Pancreas (tissue), 10 donors: ENCODE results near the gene LBHD2. TPM values are rescaled to one million over a fixed set of nuclear protein-coding genes. Genes with fewer than 3 reads are reported as not detected.

ENCODE experiments used
- ATAC-seq, 4 donors: fragments of 200-7000 bp; cut with Tn5 transposase; one replicate each; pipeline versions ENCODE4 v1.8.0 to v1.9.1; 2020; ENCODE audit warnings: mild to moderate bottlenecking in 4 of 4, moderate library complexity in 4 of 4
- DNase-seq, 6 donors: peaks; one replicate each; pipeline ENCODE4 v3.0.0-alpha.2; 2020
- FAIRE-seq: peaks from 2 replicates; lab custom pipeline; 2012; peaks lifted over from hg19 to GRCh38; lab: Jason Lieb, UNC
- H3K27ac ChIP-seq, 4 donors: fragments of 200-600 bp; sonication (generic); 1 replicate in 3 of 4; 2 replicates in 1 of 4; pipeline versions ENCODE4 v1.5.0 to v1.8.0; 2020
- H3K27me3 ChIP-seq, 4 donors: fragments of 200-600 bp; one replicate each; pipeline ENCODE4 v1.8.0; 2021
- H3K36me3 ChIP-seq, 3 donors: fragments of 200-600 bp; sonication (generic) in 1 of 3; one replicate each; pipeline versions ENCODE4 v1.5.0 to v1.8.0; 2020 to 2021
- H3K4me1 ChIP-seq, 3 donors: fragments of 200-600 bp; one replicate each; pipeline ENCODE4 v1.8.0; 2021
- H3K4me3 ChIP-seq, 4 donors: fragments of 200-600 bp; sonication (generic) in 2 of 4; one replicate each; pipeline versions ENCODE4 v1.5.0 to v1.8.0; 2020 to 2021
- H3K9me3 ChIP-seq, 4 donors: fragments of 200-600 bp; one replicate each; pipeline ENCODE4 v1.8.0; 2021
- WGBS, 2 donors: extraction: QIAGEN DNeasy Blood & Tissue Kit; methylation state at CpG; one replicate each; pipeline ENCODE4 v1.1.7; 2013; 5-methylcytosine and 5-hydroxymethylcytosine counted together
- intact Hi-C, 3 donors: fragments of 100-400 bp; cut with DNase I; formaldehyde crosslinking; loops; one replicate each; pipeline versions ENCODE4 v1.11.1 to v1.14.2; 2022
- polyA plus RNA-seq, 2 donors: library from polyadenylated mRNA; stranded (reverse); fragments of 200-250 nt; gene quantifications; one replicate each; pipeline ENCODE4 v1.2.3, GENCODE V29; 2013
- total RNA-seq, 6 donors: library from RNA; stranded (reverse); fragmentation: NEBNext Ultra II Directional in 4 of 6; extraction: Animal tissue kit (Norgen Biotek cat#: 25700) in 4 of 6; gene quantifications; one replicate each; pipeline versions ENCODE4 v1.2.1 to v1.2.4, GENCODE V29; 2021 to 2023
- TF ChIP-seq, protein P1 (sequence below), 4 donors: fragments of 200-600 bp; sonication (generic) in 3 of 4; IDR thresholded peaks; one replicate each; pipeline versions ENCODE4 v1.5.0 to v1.8.0; 2021; ENCODE audit warnings: antibody characterized with exemption in 4 of 4
- donor health status: healthy with polysubstance abuse.
- donor health status: DM: no; HTN: no; CAD: no; lungs with moderate emphysema.
- donor health status: DM: no; HTN: no; CAD: no.
- donor health status: control.
- donor health status: control.
- donor health status: Bipolar disorder and iron deficiency.
- donor health status: DM: yes; HTN: yes; CAD: no.
- donor health status: DM: no; HTN: no; CAD: no.
- donor health status: DM: no; HTN: no; CAD: no.
- donor health status: DM: yes; HTN: yes; CAD: no.

Gene LBHD2
- total and polyA plus RNA-seq, 8 donors = not detected

DNA sequence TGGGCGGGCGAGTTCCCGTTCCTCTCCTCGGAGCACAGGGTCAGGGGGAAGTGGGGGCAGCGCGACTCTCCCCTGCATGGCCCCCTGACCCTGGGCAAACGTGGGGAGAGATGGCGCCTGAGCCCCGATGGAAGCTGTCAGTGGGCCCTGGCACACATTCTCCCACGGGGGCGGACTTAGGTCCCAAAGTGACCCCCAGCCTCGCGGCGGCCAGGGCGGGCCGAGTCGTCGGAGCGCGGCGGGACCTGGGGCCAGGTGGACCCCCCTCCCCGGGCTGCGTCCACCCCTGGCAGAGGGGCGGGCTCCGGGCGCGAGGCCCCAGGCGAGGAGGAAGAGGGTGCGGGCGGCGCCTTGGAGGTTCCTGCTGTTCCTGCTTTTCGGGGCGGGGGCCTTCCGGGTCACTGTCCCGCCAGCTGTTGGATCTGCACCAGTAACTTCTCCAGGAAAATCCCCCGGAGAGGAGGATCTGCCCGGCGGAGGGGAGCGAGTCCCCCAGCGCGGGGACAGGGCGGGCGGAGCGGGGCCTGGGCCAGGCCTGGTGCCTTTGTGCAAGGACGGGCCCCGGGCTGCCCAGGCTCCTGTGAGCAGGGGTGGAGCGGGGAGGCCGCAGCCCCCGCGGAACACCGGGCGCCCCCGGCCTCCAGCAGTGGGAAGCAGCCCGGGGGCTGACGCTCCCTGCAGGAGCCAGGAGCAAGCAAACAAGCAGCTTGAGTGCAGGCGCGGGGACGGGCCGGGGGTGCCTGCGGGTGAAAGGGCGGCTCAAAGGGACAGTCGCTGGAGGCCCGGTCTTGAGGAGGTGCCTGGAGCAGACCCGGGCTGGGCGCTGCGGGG, 54.5 kb downstream of the LBHD2 start:
- intact Hi-C loops = no loop called here
- FAIRE-seq = no peak
- Histone ChIP-seq H3K27ac (no peak overlapping the region), H3K27me3 (no peaks in the 10 kb centered on the region), H3K36me3 (no peaks in the 10 kb centered on the region), H3K9me3 (no peaks in the 10 kb centered on the region), H3K4me3 (no peak overlapping the region), H3K4me1 (no peaks in the 10 kb centered on the region)
- DNase-seq = peak in 2 of 6 donors; percentile 59 to 69
- ATAC-seq = peak in 1 of 4 donors; percentile 14
- WGBS, 2 donors = 54 to 60% methylated on average over 65 to 66 of the region's 66 CpGs
- TF ChIP-seq, protein P1, sequence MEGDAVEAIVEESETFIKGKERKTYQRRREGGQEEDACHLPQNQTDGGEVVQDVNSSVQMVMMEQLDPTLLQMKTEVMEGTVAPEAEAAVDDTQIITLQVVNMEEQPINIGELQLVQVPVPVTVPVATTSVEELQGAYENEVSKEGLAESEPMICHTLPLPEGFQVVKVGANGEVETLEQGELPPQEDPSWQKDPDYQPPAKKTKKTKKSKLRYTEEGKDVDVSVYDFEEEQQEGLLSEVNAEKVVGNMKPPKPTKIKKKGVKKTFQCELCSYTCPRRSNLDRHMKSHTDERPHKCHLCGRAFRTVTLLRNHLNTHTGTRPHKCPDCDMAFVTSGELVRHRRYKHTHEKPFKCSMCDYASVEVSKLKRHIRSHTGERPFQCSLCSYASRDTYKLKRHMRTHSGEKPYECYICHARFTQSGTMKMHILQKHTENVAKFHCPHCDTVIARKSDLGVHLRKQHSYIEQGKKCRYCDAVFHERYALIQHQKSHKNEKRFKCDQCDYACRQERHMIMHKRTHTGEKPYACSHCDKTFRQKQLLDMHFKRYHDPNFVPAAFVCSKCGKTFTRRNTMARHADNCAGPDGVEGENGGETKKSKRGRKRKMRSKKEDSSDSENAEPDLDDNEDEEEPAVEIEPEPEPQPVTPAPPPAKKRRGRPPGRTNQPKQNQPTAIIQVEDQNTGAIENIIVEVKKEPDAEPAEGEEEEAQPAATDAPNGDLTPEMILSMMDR (IDR thresholded peaks at IDR 0.05) = no peak

DNA sequence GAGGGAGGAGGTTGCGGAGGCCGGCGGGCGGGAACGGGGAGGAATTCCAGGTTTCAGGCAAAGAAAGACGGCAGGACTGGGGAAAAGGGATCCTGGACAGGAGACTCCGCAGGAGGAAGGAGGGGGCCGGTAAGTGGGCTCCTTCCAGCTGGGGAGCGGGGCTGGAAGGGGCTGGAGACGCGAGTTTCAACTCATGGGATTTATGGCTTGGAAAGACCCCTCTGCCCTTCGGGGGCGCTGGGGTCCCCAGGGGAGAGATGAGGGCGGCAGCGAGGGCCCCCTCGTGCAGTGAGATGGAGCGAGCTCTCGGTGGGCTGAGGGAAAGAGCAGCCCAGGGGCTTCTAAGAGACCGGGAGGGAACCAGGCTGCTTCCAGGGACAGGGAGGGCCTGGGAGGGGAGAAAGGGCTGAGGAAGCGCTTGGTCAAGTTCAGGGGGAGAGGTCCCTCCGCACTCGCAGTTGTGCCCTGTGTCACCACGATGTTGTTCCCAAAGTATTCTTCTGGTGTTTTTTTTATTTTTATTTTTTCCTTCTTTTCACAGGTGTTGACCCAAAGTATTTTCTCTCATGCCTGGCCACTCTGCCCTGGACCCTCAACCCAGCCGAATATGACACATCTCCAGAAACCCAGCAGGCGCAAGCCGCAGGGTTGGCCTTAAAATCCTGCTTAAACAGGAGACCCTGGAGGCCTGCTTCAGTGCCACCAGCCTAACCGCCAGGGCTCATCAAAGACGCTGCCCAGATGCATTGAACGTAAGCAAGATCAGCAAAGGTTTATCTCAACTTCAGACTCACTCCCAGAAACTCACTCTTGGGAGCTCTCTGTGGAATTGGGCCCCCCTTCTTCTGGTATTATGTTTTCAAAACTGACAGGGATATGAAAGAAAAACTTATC, 55.4 kb downstream of the LBHD2 start:
- H3K4me3 ChIP-seq = no peak overlapping the region
- intact Hi-C loops = no loop called here
- H3K36me3 ChIP-seq = no peaks in the 10 kb centered on the region
- DNase-seq (peak in 1 of 6 donors; percentile 32), FAIRE-seq (no peak), ATAC-seq (no peak)
- no peaks in the 10 kb centered on the region for H3K9me3 ChIP-seq
- 62 to 76% methylated on average over 29 of the region's 29 CpGs for WGBS, 2 donors
- H3K4me1 ChIP-seq = no peaks in the 10 kb centered on the region
- no peak overlapping the region for H3K27ac ChIP-seq
- no peaks in the 10 kb centered on the region for H3K27me3 ChIP-seq
- TF ChIP-seq, protein P1 (IDR thresholded peaks at IDR 0.05) = no peak

Other genes starting within 250 kb of the LBHD2 start
- 1 to 10 TPM; 1.0 to 1.5 (median 1.5) TPM for gene AMN, start 161.5 kb upstream of the LBHD2 start, total RNA-seq
- gene AMN, start 161.5 kb upstream of the LBHD2 start, polyA plus RNA-seq = 1 to 10 TPM; 3.5 to 4.3 TPM
- gene CDC42BPB, start 26.7 kb upstream of the LBHD2 start, total RNA-seq = 10 to 100 TPM; 27.2 to 45.5 (median 31.0) TPM
- 10 to 100 TPM; 33.5 to 34.5 TPM for gene CDC42BPB, start 26.7 kb upstream of the LBHD2 start, polyA plus RNA-seq
- 1 to 10 TPM in 4 of 6 donors, under 1 TPM in 2; 0.63 to 6.2 (median 1.3) TPM for gene EXOC3L4, start 10.5 kb downstream of the LBHD2 start, total RNA-seq
- gene EXOC3L4, start 10.5 kb downstream of the LBHD2 start, polyA plus RNA-seq = 1 to 10 TPM; 5.0 to 8.9 TPM
- gene TNFAIP2, start 39.3 kb downstream of the LBHD2 start, total RNA-seq = 100 to 1,000 TPM in 1 of 6 donors, 10 to 100 TPM in 3, 1 to 10 TPM in 2; 7.0 to 188 (median 27.7) TPM
- gene TNFAIP2, start 39.3 kb downstream of the LBHD2 start, polyA plus RNA-seq = 100 to 1,000 TPM; 123 to 288 TPM